Lower leg skin (tissue), 3 donors: ENCODE measurements around the gene TENM4.

Experiments used
- POLR2A ChIP-seq, 2 donors: fragments of 450-650 bp; IDR thresholded peaks; one replicate each; pipeline ENCODE4 v1.6.1; 2016 to 2017; ENCODE audit warnings: antibody characterized with exemption in 2 of 2, mild to moderate bottlenecking in 1 of 2, moderate library complexity in 1 of 2
- TF ChIP-seq, protein P1 (sequence below), 3 donors: fragments of 450-650 bp; IDR thresholded peaks; one replicate each; pipeline ENCODE4 v1.5.1; 2016; ENCODE audit warnings: antibody characterized with exemption in 3 of 3, mild to moderate bottlenecking in 3 of 3, moderate library complexity in 2 of 3

DNA sequence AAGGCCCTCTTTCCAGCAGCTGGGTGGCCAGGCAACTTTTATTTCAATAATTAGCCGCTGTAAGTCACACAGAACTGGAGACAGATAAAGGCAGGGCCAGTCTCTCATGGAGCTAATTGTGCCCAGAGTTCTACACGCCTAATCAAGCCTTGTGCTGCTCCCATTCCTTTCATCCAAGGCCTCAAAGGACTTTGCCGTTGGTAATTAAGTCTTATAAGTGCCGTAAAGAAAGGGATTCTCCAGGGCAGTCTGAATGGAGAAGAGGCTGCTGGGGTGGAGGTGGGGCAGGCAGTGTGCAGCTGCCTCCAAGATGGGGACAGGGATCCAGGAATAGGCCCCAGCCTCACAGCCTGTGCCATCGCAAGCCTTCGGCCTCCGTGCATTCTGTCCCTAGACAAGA is 357.9 kb downstream of the TENM4 start:
- TF ChIP-seq POLR2A (IDR thresholded peaks at IDR 0.05): no peak
- TF ChIP-seq, protein P1, sequence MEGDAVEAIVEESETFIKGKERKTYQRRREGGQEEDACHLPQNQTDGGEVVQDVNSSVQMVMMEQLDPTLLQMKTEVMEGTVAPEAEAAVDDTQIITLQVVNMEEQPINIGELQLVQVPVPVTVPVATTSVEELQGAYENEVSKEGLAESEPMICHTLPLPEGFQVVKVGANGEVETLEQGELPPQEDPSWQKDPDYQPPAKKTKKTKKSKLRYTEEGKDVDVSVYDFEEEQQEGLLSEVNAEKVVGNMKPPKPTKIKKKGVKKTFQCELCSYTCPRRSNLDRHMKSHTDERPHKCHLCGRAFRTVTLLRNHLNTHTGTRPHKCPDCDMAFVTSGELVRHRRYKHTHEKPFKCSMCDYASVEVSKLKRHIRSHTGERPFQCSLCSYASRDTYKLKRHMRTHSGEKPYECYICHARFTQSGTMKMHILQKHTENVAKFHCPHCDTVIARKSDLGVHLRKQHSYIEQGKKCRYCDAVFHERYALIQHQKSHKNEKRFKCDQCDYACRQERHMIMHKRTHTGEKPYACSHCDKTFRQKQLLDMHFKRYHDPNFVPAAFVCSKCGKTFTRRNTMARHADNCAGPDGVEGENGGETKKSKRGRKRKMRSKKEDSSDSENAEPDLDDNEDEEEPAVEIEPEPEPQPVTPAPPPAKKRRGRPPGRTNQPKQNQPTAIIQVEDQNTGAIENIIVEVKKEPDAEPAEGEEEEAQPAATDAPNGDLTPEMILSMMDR (IDR thresholded peaks at IDR 0.05): no peak
